Upper lobe of right lung (tissue), 1 donor: ENCODE data around the gene RASA1. TPM values are rescaled to one million over a fixed set of nuclear protein-coding genes. Genes with fewer than 3 reads are reported as not detected.

Experiments
- ATAC-seq: fragments of 200-7000 bp; cut with Tn5 transposase; one replicate; pipeline ENCODE4 v1.9.1; 2020; ENCODE audit warnings: mild to moderate bottlenecking, moderate library complexity
- DNase-seq: peaks from one replicate; pipeline ENCODE4 v3.0.0-alpha.2; 2020
- H3K27ac ChIP-seq: fragments of 200-600 bp; one replicate; pipeline ENCODE4 v1.8.0; 2022
- H3K27me3 ChIP-seq: fragments of 200-600 bp; one replicate; pipeline ENCODE4 v1.8.0; 2022; ENCODE audit warnings: mild to moderate bottlenecking
- H3K36me3 ChIP-seq: fragments of 200-600 bp; one replicate; pipeline ENCODE4 v1.8.0; 2022
- H3K4me1 ChIP-seq: fragments of 200-600 bp; one replicate; pipeline ENCODE4 v1.8.0; 2022
- H3K4me3 ChIP-seq: fragments of 200-600 bp; one replicate; pipeline ENCODE4 v1.8.0; 2022; ENCODE audit warnings: mild to moderate bottlenecking
- H3K9me3 ChIP-seq: fragments of 200-600 bp; one replicate; pipeline ENCODE4 v1.8.0; 2022
- CTCF ChIP-seq: fragments of 200-600 bp; IDR thresholded peaks from one replicate; pipeline ENCODE4 v1.8.0; 2022; ENCODE audit warnings: antibody characterized with exemption
- intact Hi-C: fragments of 100-400 bp; cut with DNase I; formaldehyde crosslinking; loops from one replicate; pipeline ENCODE4 v1.11.0; 2022
- total RNA-seq: library from RNA; stranded (reverse); fragmentation: NEBNext Ultra II Directional; extraction: Animal tissue kit (Norgen Biotek cat#: 25700); gene quantifications from one replicate; pipeline ENCODE4 v1.2.1, GENCODE V29; 2021
- donor health status: DM: no; HTN: yes; CAD: no; lungs with severe emphysema.

Gene RASA1
- total RNA-seq, 1 donor from 2014 or later: 28.5 TPM

- Histone ChIP-seq H3K9me3 (no peaks in the 10 kb centered on the region), H3K27ac (no peak overlapping the region), H3K36me3 (no peaks in the 10 kb centered on the region), H3K4me1 (no peaks in the 10 kb centered on the region), H3K4me3 (no peak overlapping the region), H3K27me3 (no peaks in the 10 kb centered on the region)
- DNase-seq (no peak), ATAC-seq (no peak)
- intact Hi-C loops: no loop called here
- no peak for TF ChIP-seq CTCF
Observed at GRCh38 chr5:87430863-87431457, 163.3 kb downstream of the RASA1 start.

GRCh38 chr5:87432460-87432859 is 164.8 kb downstream of the RASA1 start:
- Histone ChIP-seq H3K9me3 (no peaks in the 10 kb centered on the region), H3K27ac (no peak overlapping the region), H3K36me3 (no peaks in the 10 kb centered on the region), H3K4me3 (no peak overlapping the region), H3K4me1 (no peaks in the 10 kb centered on the region), H3K27me3 (no peaks in the 10 kb centered on the region)
- DNase-seq: no peak
- TF ChIP-seq CTCF: no peak
- intact Hi-C loops: no loop called here
- no peak for ATAC-seq

GRCh38 chr5:87433945-87434344 is 166.3 kb downstream of the RASA1 start:
- ATAC-seq: no peak
- Histone ChIP-seq H3K27me3 (no peaks in the 10 kb centered on the region), H3K4me3 (no peak overlapping the region), H3K9me3 (no peaks in the 10 kb centered on the region), H3K36me3 (no peaks in the 10 kb centered on the region), H3K27ac (no peak overlapping the region), H3K4me1 (no peaks in the 10 kb centered on the region)
- no peak for DNase-seq
- intact Hi-C loops: no loop called here
- no peak for TF ChIP-seq CTCF

GRCh38 chr5:87434461-87434860 is 166.8 kb downstream of the RASA1 start:
- H3K4me1 ChIP-seq: no peaks in the 10 kb centered on the region
- no peaks in the 10 kb centered on the region for H3K27me3 ChIP-seq
- intact Hi-C loops: no loop called here
- no peak for ATAC-seq
- no peaks in the 10 kb centered on the region for H3K36me3 ChIP-seq
- no peak for DNase-seq
- H3K27ac ChIP-seq: no peak overlapping the region
- no peak for TF ChIP-seq CTCF
- H3K4me3 ChIP-seq: no peak overlapping the region
- no peaks in the 10 kb centered on the region for H3K9me3 ChIP-seq

GRCh38 chr5:87435144-87435694 is 167.5 kb downstream of the RASA1 start:
- no peaks in the 10 kb centered on the region for H3K27me3 ChIP-seq
- intact Hi-C loops: no loop called here
- no peaks in the 10 kb centered on the region for H3K4me1 ChIP-seq
- ATAC-seq (no peak), DNase-seq (no peak)
- H3K36me3 ChIP-seq: no peaks in the 10 kb centered on the region
- no peak for TF ChIP-seq CTCF
- H3K27ac ChIP-seq: no peak overlapping the region
- no peak overlapping the region for H3K4me3 ChIP-seq
- H3K9me3 ChIP-seq: no peaks in the 10 kb centered on the region

- intact Hi-C loops: no loop called here
- DNase-seq (no peak), ATAC-seq (no peak)
- Histone ChIP-seq H3K27me3 (no peaks in the 10 kb centered on the region), H3K9me3 (no peaks in the 10 kb centered on the region), H3K4me1 (no peaks in the 10 kb centered on the region), H3K36me3 (no peaks in the 10 kb centered on the region), H3K4me3 (no peak overlapping the region), H3K27ac (no peak overlapping the region)
- no peak for TF ChIP-seq CTCF
Observed at GRCh38 chr5:87437724-87438123, 170.0 kb downstream of the RASA1 start.
